GM23338 (cell line): ENCODE data around the gene CDH4. TPM values are rescaled to one million over a fixed set of nuclear protein-coding genes. Genes with fewer than 3 reads are reported as not detected.
A peak's percentile ranks its signal among the peaks of the same experiment; 100 is the strongest.

ENCODE experiments used
- ATAC-seq: fragments of 200-7000 bp; cut with Tn5 transposase; 3 replicates; pipeline ENCODE4 v1.9.1; 2020
- DNase-seq: peaks from one replicate; pipeline ENCODE4 v3.0.0-alpha.2; 2015; ENCODE audit warnings: low spot score
- H2AFZ ChIP-seq: fragments of 200-600 bp; sonication (generic); 2 replicates; pipeline ENCODE4 v1.8.0; 2016; ENCODE audit warnings: antibody characterized with exemption, mild to moderate bottlenecking, moderate library complexity
- H3F3A ChIP-seq: fragments of 200-600 bp; sonication (generic); replicated peaks from 2 replicates; pipeline ENCODE4 v1.8.0; 2017; ENCODE audit warnings: antibody characterized with exemption, mixed run types, low read depth
- H3K27ac ChIP-seq: fragments of 200-600 bp; sonication (generic); 2 replicates; pipeline ENCODE4 v1.6.1; 2016; ENCODE audit warnings: low read depth
- H3K27me3 ChIP-seq: fragments of 200-600 bp; sonication (generic); 2 replicates; pipeline ENCODE4 v1.8.0; 2016; ENCODE audit warnings: mild to moderate bottlenecking, mixed run types, moderate library complexity; ENCODE audit not compliant: insufficient read depth
- H3K36me3 ChIP-seq: fragments of 200-600 bp; sonication (generic); 2 replicates; pipeline ENCODE4 v1.8.0; 2016; ENCODE audit warnings: mild to moderate bottlenecking; ENCODE audit not compliant: insufficient read depth
- H3K4me1 ChIP-seq: fragments of 200-600 bp; sonication (generic); 2 replicates; pipeline ENCODE4 v1.8.0; 2016; ENCODE audit warnings: mild to moderate bottlenecking, moderate library complexity; ENCODE audit not compliant: insufficient read depth
- H3K4me2 ChIP-seq: fragments of 200-600 bp; sonication (generic); 2 replicates; pipeline ENCODE4 v1.7.1; 2017; ENCODE audit warnings: mixed run types
- H3K4me3 ChIP-seq: fragments of 200-600 bp; sonication (generic); 2 replicates; pipeline ENCODE4 v1.6.1; 2016; ENCODE audit warnings: mixed run types
- H3K79me2 ChIP-seq: fragments of 200-600 bp; sonication (generic); replicated peaks from 2 replicates; pipeline ENCODE4 v1.8.0; 2017; ENCODE audit warnings: mild to moderate bottlenecking; ENCODE audit not compliant: insufficient read depth
- H3K9me2 ChIP-seq: fragments of 200-600 bp; sonication (generic); 2 replicates; pipeline ENCODE4 v1.8.0; 2017; ENCODE audit not compliant: insufficient read depth
- H4K20me1 ChIP-seq: fragments of 200-600 bp; sonication (generic); replicated peaks from 2 replicates; pipeline ENCODE4 v1.8.0; 2017; ENCODE audit warnings: mild to moderate bottlenecking; ENCODE audit not compliant: insufficient read depth
- H3K27ac Mint-ChIP-seq: 2 replicates; pipeline ENCODE4 v1.8.0; 2020; ENCODE audit warnings: inconsistent platforms, mild to moderate bottlenecking, moderate library complexity, mixed read lengths
- H3K27me3 Mint-ChIP-seq: 3 replicates; pipeline ENCODE4 v1.8.0; 2022; ENCODE audit warnings: low read depth, mild to moderate bottlenecking, moderate library complexity, mixed read lengths, inconsistent platforms; ENCODE audit not compliant: insufficient read depth, poor library complexity
- H3K36me3 Mint-ChIP-seq: 3 replicates; pipeline ENCODE4 v1.8.0; 2021; ENCODE audit warnings: low read depth, mild to moderate bottlenecking, inconsistent platforms, moderate library complexity, mixed read lengths
- H3K4me1 Mint-ChIP-seq: 3 replicates; pipeline ENCODE4 v1.8.0; 2020; ENCODE audit warnings: mild to moderate bottlenecking, inconsistent platforms, mixed read lengths
- H3K4me3 Mint-ChIP-seq: 3 replicates; pipeline ENCODE4 v1.8.0; 2021; ENCODE audit warnings: moderate library complexity, mild to moderate bottlenecking, inconsistent platforms, mixed read lengths
- H3K9me3 Mint-ChIP-seq: 3 replicates; pipeline ENCODE4 v1.8.0; 2020; ENCODE audit warnings: moderate library complexity, mild to moderate bottlenecking, inconsistent platforms, mixed read lengths
- CREB1 ChIP-seq: fragments of 250-450 bp; sonication (Bioruptor Pico); IDR thresholded peaks from 2 replicates; pipeline ENCODE4 v1.5.0; 2020; ENCODE audit warnings: low read depth, mild to moderate bottlenecking, moderate library complexity
- EZH2phosphoT487 ChIP-seq: fragments of 200-600 bp; sonication (generic); IDR thresholded peaks from one replicate; pipeline ENCODE4 v1.8.1; 2018; ENCODE audit warnings: antibody characterized with exemption; ENCODE audit not compliant: unreplicated experiment
- JUNB ChIP-seq: IDR thresholded peaks from one replicate; pipeline ENCODE4 v1.6.1; 2016; ENCODE audit warnings: antibody characterized with exemption; ENCODE audit not compliant: unreplicated experiment
- NANOG ChIP-seq: IDR thresholded peaks from 2 replicates; pipeline ENCODE4 v1.6.1; 2016; ENCODE audit warnings: antibody characterized with exemption, borderline replicate concordance
- POLR2AphosphoS5 ChIP-seq: IDR thresholded peaks from 2 replicates; pipeline ENCODE4 v1.6.1; 2016; ENCODE audit warnings: antibody characterized with exemption, low read depth
- REST ChIP-seq: IDR thresholded peaks from one replicate; pipeline ENCODE4 v1.6.1; 2018; ENCODE audit warnings: antibody characterized with exemption; ENCODE audit not compliant: unreplicated experiment
- STAT1 ChIP-seq: IDR thresholded peaks from one replicate; pipeline ENCODE4 v1.6.1; 2016; ENCODE audit warnings: antibody characterized with exemption; ENCODE audit not compliant: unreplicated experiment
- ZNF331 ChIP-seq: fragments of 250-450 bp; sonication (Bioruptor Pico); IDR thresholded peaks from 2 replicates; pipeline ENCODE4 v1.5.0; 2020; ENCODE audit warnings: low read depth, mild to moderate bottlenecking, moderate library complexity
- ZNF462 ChIP-seq: fragments of 250-450 bp; sonication (Bioruptor Pico); IDR thresholded peaks from 2 replicates; pipeline ENCODE4 v1.5.0; 2020; ENCODE audit warnings: mild to moderate bottlenecking, moderate library complexity
- polyA plus RNA-seq: library from polyadenylated mRNA; unstranded; fragments of >200 nt; fragmentation: Nextera tagmentation; extraction: Ambion mirVana; gene quantifications from 2 replicates; pipeline ENCODE4 v1.2.1, GENCODE V29; 2016
- total RNA-seq: library from RNA; depleted of rRNA; stranded (reverse); fragments of >200 nt; shearing (Covaris generic); gene quantifications from 2 replicates; pipeline ENCODE4 v1.2.3, GENCODE V29; 2014
- TF ChIP-seq, protein P1 (sequence below): IDR thresholded peaks from 2 replicates; pipeline ENCODE4 v1.6.1; 2016; ENCODE audit warnings: antibody characterized with exemption

Gene CDH4
- total and polyA plus RNA-seq, 2 experiments from 2014 or later, result 1.2 to 4.2 TPM

DNA sequence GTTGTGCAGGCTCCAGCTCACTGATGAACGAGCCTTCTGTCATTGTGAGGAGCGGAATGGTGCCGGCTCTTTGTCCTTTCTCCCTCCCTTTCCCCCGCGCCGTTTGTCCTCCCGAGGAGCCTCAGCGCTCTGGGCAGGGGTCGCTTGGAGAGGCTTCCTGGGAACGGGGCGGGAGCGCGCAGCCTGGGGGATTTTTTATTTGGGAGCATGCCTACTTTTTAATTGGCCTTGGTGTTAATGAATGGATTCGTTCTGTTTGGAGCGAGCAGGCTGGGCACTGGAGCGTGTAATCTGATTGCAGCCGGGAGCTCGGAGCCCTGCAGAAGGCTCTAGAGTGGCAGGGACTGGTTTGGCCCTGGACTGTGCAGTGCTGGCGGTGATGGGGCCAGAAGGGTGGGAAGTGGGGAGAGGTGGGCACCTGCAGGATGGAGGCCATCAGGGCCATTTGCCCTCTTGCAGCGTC, 118.8 kb downstream of the CDH4 start:
- DNase-seq (no peak), ATAC-seq (peak; percentile 34)
- Mint-ChIP-seq H3K36me3 (peaks cover 8% of the 10 kb centered on the region), H3K27ac (no peak overlapping the region), H3K9me3 (peaks cover 10% of the 10 kb centered on the region), H3K27me3 (peaks cover 15% of the 10 kb centered on the region), H3K4me3 (no peak overlapping the region), H3K4me1 (peaks cover 15% of the 10 kb centered on the region; the same call in 2 of the 3 replicates)
- Histone ChIP-seq H3F3A (no peaks in the 10 kb centered on the region), H3K9me2 (peaks cover 5% of the 10 kb centered on the region; the same call in 1 of the 2 replicates), H3K4me3 (no peak overlapping the region), H2AFZ (no peak overlapping the region), H3K27ac (no peak overlapping the region), H4K20me1 (no peaks in the 10 kb centered on the region), H3K4me2 (no peak overlapping the region), H3K79me2 (no peaks in the 10 kb centered on the region), H3K36me3 (no peaks in the 10 kb centered on the region), H3K27me3 (no peaks in the 10 kb centered on the region), H3K4me1 (no peaks in the 10 kb centered on the region)
- TF ChIP-seq, protein P1, sequence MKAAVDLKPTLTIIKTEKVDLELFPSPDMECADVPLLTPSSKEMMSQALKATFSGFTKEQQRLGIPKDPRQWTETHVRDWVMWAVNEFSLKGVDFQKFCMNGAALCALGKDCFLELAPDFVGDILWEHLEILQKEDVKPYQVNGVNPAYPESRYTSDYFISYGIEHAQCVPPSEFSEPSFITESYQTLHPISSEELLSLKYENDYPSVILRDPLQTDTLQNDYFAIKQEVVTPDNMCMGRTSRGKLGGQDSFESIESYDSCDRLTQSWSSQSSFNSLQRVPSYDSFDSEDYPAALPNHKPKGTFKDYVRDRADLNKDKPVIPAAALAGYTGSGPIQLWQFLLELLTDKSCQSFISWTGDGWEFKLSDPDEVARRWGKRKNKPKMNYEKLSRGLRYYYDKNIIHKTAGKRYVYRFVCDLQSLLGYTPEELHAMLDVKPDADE, result no peak
- TF ChIP-seq CREB1 (no peak), STAT1 (no peak), ZNF331 (CRISPR knock-in tag) (no peak)

- TF ChIP-seq EZH2phosphoT487 (no peak), REST (no peak), NANOG (no peak), CREB1 (no peak), POLR2AphosphoS5 (no peak), JUNB (no peak), ZNF462 (no peak)
- Histone ChIP-seq H3K27me3 (no peaks in the 10 kb centered on the region), H3K4me1 (no peaks in the 10 kb centered on the region), H3K9me2 (peaks cover 5% of the 10 kb centered on the region; the same call in 1 of the 2 replicates), H3F3A (no peaks in the 10 kb centered on the region), H3K4me3 (no peak overlapping the region), H3K27ac (no peak overlapping the region), H4K20me1 (no peaks in the 10 kb centered on the region), H3K79me2 (no peaks in the 10 kb centered on the region), H3K4me2 (no peak overlapping the region), H2AFZ (no peak overlapping the region), H3K36me3 (no peaks in the 10 kb centered on the region)
- no peak overlapping the region for H3K4me3 Mint-ChIP-seq
- no peak for ATAC-seq
- peaks cover 3% of the 10 kb centered on the region for H3K9me3 Mint-ChIP-seq
- no peak overlapping the region for H3K27ac Mint-ChIP-seq
- H3K4me1 Mint-ChIP-seq, result peaks cover 15% of the 10 kb centered on the region; the same call in 2 of the 3 replicates
- DNase-seq, result no peak
- peaks cover 9% of the 10 kb centered on the region for H3K27me3 Mint-ChIP-seq
- H3K36me3 Mint-ChIP-seq, result peaks cover 2% of the 10 kb centered on the region; the same call in 2 of the 3 replicates
Observed at GRCh38 chr20:61371501-61372136, 119.6 kb downstream of the CDH4 start.
